ENCODE data around the gene MNT. TPM values are rescaled to one million over a fixed set of nuclear protein-coding genes. Genes with fewer than 3 reads are reported as not detected.

MNT gene
- total and polyA plus RNA-seq, 8 donors = 10.9 to 31.9 (median 16.3) TPM

DNA sequence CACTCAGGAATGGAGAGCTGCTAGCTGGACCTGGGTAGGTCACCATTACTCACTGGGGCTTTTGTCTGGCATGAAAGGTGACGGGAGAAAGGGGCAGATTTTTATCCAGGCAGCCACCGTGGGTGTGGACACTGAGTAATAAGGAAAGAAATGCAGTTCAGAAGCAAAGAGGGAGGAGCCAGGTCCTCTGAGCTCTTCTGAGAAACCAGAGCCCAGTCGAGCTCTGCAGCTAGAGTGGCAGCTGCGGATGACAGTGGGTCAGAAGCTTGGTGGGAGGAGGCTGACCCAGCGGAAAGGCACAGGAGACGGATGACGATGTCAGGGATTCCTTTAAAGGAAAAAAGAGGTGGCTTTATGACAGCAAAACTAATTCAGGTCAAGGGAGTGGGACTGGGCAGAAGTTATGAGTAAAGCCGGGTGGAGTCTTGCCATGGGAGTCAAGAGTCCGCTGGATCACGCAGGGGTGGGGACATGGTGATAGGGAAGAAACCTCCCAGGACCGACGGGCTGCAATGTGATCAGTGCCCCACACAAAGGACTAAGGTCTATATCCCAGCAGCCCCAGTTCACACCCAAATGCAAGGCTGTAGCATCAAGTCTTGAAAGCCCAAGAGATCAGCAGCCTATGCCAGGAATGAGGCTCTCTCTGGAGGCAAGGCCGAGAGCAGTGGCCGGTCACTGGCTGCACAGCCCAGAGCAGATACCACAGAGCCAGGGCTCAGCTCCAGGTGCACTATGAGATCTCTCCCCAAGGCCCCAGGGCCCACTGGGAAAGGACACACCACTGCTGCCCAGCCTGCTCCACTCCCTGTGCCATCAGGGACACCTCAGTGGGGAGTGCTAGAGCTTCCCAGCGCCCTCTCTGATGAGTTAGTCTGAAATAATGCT lies 6.3 kb upstream of the MNT start:
- Histone ChIP-seq H3K36me3 (no peaks in the 10 kb centered on the region), H3K9me3 (no peaks in the 10 kb centered on the region), H3K27me3 (no peaks in the 10 kb centered on the region), H3K4me3 (no peak overlapping the region), H3K4me1 (peaks cover 6 to 44% of the 10 kb centered on the region in 2 donors), H3K27ac (peak overlapping the region; percentile 36 to 83)
- DNase-seq (peak in 1 of 4 donors; percentile 78), ATAC-seq (peak; percentile 75)
- intact Hi-C loops (cut with DNase I) = no loop called here
- TF ChIP-seq, protein P1, sequence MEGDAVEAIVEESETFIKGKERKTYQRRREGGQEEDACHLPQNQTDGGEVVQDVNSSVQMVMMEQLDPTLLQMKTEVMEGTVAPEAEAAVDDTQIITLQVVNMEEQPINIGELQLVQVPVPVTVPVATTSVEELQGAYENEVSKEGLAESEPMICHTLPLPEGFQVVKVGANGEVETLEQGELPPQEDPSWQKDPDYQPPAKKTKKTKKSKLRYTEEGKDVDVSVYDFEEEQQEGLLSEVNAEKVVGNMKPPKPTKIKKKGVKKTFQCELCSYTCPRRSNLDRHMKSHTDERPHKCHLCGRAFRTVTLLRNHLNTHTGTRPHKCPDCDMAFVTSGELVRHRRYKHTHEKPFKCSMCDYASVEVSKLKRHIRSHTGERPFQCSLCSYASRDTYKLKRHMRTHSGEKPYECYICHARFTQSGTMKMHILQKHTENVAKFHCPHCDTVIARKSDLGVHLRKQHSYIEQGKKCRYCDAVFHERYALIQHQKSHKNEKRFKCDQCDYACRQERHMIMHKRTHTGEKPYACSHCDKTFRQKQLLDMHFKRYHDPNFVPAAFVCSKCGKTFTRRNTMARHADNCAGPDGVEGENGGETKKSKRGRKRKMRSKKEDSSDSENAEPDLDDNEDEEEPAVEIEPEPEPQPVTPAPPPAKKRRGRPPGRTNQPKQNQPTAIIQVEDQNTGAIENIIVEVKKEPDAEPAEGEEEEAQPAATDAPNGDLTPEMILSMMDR (IDR thresholded peaks at IDR 0.05) = no peak

DNA sequence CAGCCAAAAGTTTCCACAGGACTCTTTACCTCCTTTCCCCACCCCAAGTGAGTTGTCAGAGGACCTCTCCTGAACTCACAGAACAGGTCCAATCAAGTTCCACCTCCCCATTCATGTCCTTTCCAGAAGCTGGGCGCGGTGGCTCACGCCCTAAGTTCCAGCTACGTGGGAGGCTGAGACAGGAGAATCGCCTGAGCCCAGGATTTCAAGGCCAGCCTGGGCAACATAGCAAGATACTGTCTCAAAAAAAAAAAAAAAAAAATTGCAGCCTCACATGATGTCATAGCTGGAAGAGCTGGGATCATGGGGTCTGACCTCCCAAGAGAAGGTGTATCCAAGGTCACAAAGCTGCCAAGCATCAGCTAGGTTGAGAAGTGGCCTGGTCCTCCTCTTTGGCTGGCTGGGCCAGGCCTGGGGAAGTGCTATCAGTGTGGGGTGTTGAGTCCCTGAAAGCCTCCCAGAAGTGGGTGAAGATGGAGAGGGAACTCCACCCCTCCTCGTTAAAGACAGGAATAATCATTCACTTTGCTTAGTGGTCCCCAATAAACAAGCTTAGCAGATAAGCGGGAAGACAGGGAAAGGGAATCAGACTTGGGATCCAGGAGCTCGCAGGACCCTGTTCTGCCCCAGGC lies 5.5 kb upstream of the MNT start:
- no peaks in the 10 kb centered on the region for H3K27me3 ChIP-seq
- H3K4me1 ChIP-seq = peaks cover 7 to 45% of the 10 kb centered on the region in 2 donors
- TF ChIP-seq, protein P1 (IDR thresholded peaks at IDR 0.05) = no peak
- peak overlapping the region; percentile 36 to 83 for H3K27ac ChIP-seq
- no peaks in the 10 kb centered on the region for H3K9me3 ChIP-seq
- no peaks in the 10 kb centered on the region for H3K36me3 ChIP-seq
- DNase-seq = no peak
- intact Hi-C loops (cut with DNase I) = no loop called here
- no peak overlapping the region for H3K4me3 ChIP-seq
- no peak for ATAC-seq

DNA sequence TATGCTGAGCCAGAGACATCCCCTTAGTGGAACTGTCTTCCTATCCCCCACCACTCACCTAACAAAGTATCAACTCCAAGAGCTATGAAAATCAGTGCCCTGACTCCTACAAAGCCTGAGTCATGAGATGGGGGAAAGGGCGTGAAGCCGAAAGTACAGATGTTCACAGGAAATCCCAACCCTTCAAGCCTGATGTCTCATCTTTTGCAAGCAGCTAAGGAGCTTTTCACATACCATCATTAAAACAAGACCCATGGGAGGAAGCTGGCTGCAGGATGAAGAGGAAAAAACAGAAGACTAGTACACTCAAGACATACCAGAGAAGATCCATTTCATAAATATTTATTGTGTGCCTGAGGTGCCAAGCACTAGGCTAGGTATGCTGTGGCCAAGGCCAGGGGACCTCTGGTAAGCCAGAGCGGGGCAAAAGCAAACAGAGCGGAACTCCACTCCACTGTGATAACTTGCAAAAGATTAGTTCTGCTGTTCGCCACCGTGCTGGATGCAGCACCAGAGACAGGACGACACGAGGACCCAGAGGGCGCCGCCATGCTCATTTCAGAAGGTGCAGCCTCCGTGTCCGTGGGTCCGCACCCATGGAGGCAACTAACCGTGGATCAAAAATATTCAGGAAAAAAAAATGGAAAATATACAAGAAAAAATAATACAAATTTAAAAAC lies 4.5 kb upstream of the MNT start:
- ATAC-seq (no peak), DNase-seq (no peak)
- TF ChIP-seq, protein P1 (IDR thresholded peaks at IDR 0.05) = no peak
- Histone ChIP-seq H3K27me3 (no peaks in the 10 kb centered on the region), H3K27ac (peak overlapping the region; percentile 49 to 83), H3K4me3 (no peak overlapping the region), H3K36me3 (no peaks in the 10 kb centered on the region), H3K4me1 (peaks cover 7 to 45% of the 10 kb centered on the region in 2 donors), H3K9me3 (no peaks in the 10 kb centered on the region)
- intact Hi-C loops (cut with DNase I) = no loop called here

DNA sequence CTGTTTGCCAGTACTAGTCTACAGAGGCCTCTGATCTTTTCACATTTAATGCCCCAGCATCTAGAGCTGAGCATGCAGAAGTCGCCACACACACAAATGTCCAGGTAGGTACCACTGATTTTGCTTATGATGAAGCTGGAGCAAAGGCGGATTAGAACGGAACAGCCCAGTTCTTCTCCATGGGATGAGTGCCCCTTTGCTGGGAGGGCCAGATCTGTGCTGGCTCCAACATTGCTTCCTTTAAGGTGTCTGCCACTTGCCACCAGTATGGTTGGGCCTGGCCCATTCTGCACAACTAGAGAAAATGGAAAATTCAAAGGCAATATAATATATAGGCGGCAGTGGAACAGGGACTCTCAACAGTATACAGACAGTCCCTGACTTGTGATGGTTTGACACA lies 2.2 kb upstream of the MNT start:
- TF ChIP-seq, protein P1 (IDR thresholded peaks at IDR 0.05) = no peak
- no peak for ATAC-seq
- Histone ChIP-seq H3K4me1 (peaks cover 13 to 59% of the 10 kb centered on the region in 2 donors), H3K27me3 (no peaks in the 10 kb centered on the region), H3K9me3 (no peaks in the 10 kb centered on the region), H3K27ac (peak overlapping the region in 1 of 2 donors; percentile 49), H3K4me3 (peak overlapping the region in 1 of 2 donors; percentile 92), H3K36me3 (no peaks in the 10 kb centered on the region)
- DNase-seq = no peak
- intact Hi-C loops (cut with DNase I) = no loop called here

DNA sequence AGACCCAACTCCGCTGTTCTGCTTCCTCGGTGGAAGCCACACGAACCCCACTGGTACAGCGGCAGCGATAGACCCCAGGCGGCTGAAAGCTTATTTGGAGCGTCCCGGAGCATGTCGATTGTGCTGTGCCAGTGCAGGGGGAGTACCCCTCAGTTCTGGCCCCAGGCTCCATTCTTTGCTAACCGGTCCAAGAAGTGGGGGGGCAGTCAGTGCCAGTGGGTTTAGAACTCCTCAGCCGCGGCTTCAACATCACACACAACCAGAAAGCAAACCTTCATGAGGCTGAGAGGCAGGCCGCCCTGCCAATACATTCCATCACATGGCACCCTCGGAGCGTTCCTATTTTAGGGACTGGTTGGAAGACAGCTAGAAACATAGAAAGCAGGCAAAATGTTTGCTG lies 1.7 kb upstream of the MNT start:
- intact Hi-C loops (cut with DNase I) = no loop called here
- TF ChIP-seq, protein P1 (IDR thresholded peaks at IDR 0.05) = no peak
- Histone ChIP-seq H3K4me1 (peaks cover 18 to 64% of the 10 kb centered on the region in 2 donors), H3K27me3 (no peaks in the 10 kb centered on the region), H3K9me3 (no peaks in the 10 kb centered on the region), H3K36me3 (no peaks in the 10 kb centered on the region), H3K27ac (peak overlapping the region; percentile 99 to 100), H3K4me3 (peak overlapping the region; percentile 70 to 92)
- no peak for ATAC-seq
- DNase-seq = peak in 1 of 4 donors; percentile 34
